Suprapubic skin (tissue), 4 donors: ENCODE results near the gene LACTB.

Experiments used
- POLR2A ChIP-seq, 2 donors: fragments of 450-650 bp; IDR thresholded peaks; one replicate each; pipeline ENCODE4 v1.6.1; 2017; ENCODE audit warnings: antibody characterized with exemption in 2 of 2, mild to moderate bottlenecking in 2 of 2, moderate library complexity in 2 of 2
- POLR2AphosphoS5 ChIP-seq, 3 donors: sonication (generic); formaldehyde crosslinking; IDR thresholded peaks; one replicate each; pipeline ENCODE4 v1.6.1; 2017; ENCODE audit warnings: antibody characterized with exemption in 3 of 3
- TF ChIP-seq, protein P1 (sequence below), 2 donors: fragments of 200-600 bp in 1 of 2; fragments of 450-650 bp in 1 of 2; sonication (generic) in 1 of 2; IDR thresholded peaks; one replicate each; pipeline ENCODE4 v1.5.1; 2016 to 2019; ENCODE audit warnings: antibody characterized with exemption in 2 of 2, mild to moderate bottlenecking in 1 of 2, moderate library complexity in 1 of 2

DNA sequence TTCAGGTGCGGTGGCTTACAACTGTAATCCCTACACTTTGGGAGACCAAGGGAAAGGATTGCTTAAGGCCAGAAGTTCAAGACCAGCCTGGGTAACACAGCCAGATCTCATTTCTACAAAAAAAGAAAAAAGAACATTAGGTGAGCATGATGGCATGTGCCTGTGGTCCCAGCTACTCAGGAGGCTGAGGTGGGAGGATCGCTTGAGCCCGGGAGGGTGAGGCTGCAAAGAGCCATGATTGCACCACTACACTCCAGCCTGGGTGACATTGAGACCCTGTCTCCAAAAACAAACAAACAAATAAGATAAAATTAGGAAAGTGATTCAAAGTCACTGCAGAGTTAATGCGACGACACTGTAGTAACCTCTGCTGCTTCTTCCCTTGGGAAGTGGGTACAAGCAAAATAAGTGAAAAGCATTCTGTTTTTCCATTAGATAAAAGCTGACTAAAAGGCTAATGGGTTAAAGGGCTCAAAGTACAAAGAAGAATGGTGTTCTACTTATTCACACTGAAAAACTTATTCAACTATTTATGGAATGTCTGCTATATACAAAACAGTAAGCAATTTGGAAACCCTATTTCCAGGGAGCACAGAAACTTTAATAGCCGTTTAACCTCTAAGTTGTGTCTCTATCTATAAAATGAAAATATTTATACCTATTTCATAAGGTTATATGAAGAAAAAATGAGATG, 43.7 kb downstream of the LACTB start:
- TF ChIP-seq, protein P1, sequence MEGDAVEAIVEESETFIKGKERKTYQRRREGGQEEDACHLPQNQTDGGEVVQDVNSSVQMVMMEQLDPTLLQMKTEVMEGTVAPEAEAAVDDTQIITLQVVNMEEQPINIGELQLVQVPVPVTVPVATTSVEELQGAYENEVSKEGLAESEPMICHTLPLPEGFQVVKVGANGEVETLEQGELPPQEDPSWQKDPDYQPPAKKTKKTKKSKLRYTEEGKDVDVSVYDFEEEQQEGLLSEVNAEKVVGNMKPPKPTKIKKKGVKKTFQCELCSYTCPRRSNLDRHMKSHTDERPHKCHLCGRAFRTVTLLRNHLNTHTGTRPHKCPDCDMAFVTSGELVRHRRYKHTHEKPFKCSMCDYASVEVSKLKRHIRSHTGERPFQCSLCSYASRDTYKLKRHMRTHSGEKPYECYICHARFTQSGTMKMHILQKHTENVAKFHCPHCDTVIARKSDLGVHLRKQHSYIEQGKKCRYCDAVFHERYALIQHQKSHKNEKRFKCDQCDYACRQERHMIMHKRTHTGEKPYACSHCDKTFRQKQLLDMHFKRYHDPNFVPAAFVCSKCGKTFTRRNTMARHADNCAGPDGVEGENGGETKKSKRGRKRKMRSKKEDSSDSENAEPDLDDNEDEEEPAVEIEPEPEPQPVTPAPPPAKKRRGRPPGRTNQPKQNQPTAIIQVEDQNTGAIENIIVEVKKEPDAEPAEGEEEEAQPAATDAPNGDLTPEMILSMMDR (IDR thresholded peaks at IDR 0.05): no peak
- no peak for TF ChIP-seq POLR2A (IDR thresholded peaks at IDR 0.05)
- TF ChIP-seq POLR2AphosphoS5 (IDR thresholded peaks at IDR 0.05): no peak
